PFSK-1 (cell line): ENCODE measurements around the gene ZDHHC12.

Source experiments
- FOXP2 ChIP-seq: optimal IDR thresholded peaks from 2 replicates; pipeline ENCODE3; 2011; ENCODE audit warnings: borderline replicate concordance, control low read depth, inconsistent platforms; ENCODE audit not compliant: insufficient read depth; ENCODE audit errors: extremely low read length, extremely low read depth
- POLR2AphosphoS5 ChIP-seq: IDR thresholded peaks from 2 replicates; pipeline ENCODE4 v1.6.1; 2012; ENCODE audit warnings: low read depth, mild to moderate bottlenecking, control low read depth, low read length, moderate library complexity
- REST ChIP-seq, 2 experiments: IDR thresholded peaks; 2 replicates each; pipeline versions ENCODE4 v1.6.1 to v1.8.0; 2011 to 2012; ENCODE audit warnings: low read depth in 2 of 2, low read length in 2 of 2, control low read depth in 1 of 2, inconsistent platforms in 1 of 2, mild to moderate bottlenecking in 1 of 2, moderate library complexity in 1 of 2; ENCODE audit not compliant: insufficient read depth in 1 of 2
- SIN3A ChIP-seq: IDR thresholded peaks from 2 replicates; pipeline ENCODE4 v1.6.1; 2012; ENCODE audit warnings: mild to moderate bottlenecking, low read length, moderate library complexity, borderline replicate concordance; ENCODE audit not compliant: insufficient read depth
- TAF1 ChIP-seq: IDR thresholded peaks from 2 replicates; pipeline ENCODE4 v1.6.1; 2012; ENCODE audit warnings: low read length, control low read depth, borderline replicate concordance; ENCODE audit not compliant: insufficient read depth

Gene ZDHHC12

GRCh38 chr9:128762671-128763449 lies 38.9 kb upstream of the ZDHHC12 start:
- TF ChIP-seq POLR2AphosphoS5, result no peak
- TF ChIP-seq SIN3A, result no peak
- no peak for TF ChIP-seq REST (IDR thresholded peaks at IDR 0.05; ENCODE audit: insufficient read depth in 1 of 2, low read depth in 2 of 2, low read length in 2 of 2)
- no peak for TF ChIP-seq TAF1
- TF ChIP-seq FOXP2, result no peak

- no peak for TF ChIP-seq FOXP2
- no peak for TF ChIP-seq TAF1
- TF ChIP-seq REST (IDR thresholded peaks at IDR 0.05; ENCODE audit: insufficient read depth in 1 of 2, low read depth in 2 of 2, low read length in 2 of 2), result no peak
- TF ChIP-seq SIN3A, result no peak
- TF ChIP-seq POLR2AphosphoS5, result no peak
Measured at GRCh38 chr9:128757602-128758001, 33.7 kb upstream of the ZDHHC12 start.

- TF ChIP-seq FOXP2, result no peak
- no peak for TF ChIP-seq POLR2AphosphoS5
- TF ChIP-seq SIN3A, result no peak
- no peak for TF ChIP-seq REST (IDR thresholded peaks at IDR 0.05; ENCODE audit: insufficient read depth in 1 of 2, low read depth in 2 of 2, low read length in 2 of 2)
- no peak for TF ChIP-seq TAF1
Measured at GRCh38 chr9:128753627-128754026, 29.7 kb upstream of the ZDHHC12 start.

- TF ChIP-seq REST (IDR thresholded peaks at IDR 0.05; ENCODE audit: insufficient read depth in 1 of 2, low read depth in 2 of 2, low read length in 2 of 2), result no peak
- TF ChIP-seq TAF1, result no peak
- no peak for TF ChIP-seq FOXP2
- no peak for TF ChIP-seq POLR2AphosphoS5
- no peak for TF ChIP-seq SIN3A
Measured at GRCh38 chr9:128750926-128751595, 27.1 kb upstream of the ZDHHC12 start.
